ENCODE measurements around the gene CAPN14.

Gene CAPN14

DNA sequence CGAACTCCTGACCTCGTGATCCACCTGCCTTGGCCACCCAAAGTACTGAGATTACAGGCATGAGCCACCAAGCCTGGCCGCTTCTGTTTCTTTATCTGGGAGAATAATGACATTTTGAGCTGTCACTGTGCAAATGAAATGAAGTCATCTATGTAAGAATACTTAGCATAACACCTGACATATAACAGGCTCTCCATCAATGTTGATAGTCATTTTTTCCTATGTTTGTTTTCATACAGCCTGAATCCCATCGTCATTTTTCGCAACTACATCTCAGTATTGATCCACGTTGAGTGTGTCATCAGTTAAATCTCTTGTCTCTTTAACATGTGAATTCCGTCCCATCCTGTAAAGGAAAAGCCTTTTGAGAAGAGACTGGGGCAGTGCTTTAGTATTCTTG is 6.4 kb upstream of the CAPN14 start:
- DNase-seq = no peak

- no peak for DNase-seq
Observed at GRCh38 chr2:31223026-31223425, 5.7 kb upstream of the CAPN14 start.

DNA sequence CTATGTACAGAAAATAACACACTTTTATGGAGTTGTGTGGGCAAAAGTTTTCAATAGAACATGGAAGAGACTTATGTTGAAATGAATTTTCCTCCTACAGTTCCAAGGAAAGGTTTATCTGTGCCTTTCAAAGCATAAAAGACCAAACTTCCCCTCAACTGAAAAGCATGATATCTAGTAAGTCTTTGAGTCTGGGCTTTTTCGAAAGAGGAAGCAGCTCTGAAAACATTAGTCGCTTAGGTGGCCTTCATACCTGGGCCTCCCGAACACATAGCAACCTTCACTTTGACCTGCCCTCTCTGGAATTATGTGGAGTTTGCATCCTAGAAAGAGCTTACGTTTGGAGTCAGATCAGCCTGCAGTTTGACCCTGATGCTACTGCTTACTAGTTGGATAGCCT is 4.8 kb upstream of the CAPN14 start:
- no peak for DNase-seq

DNA sequence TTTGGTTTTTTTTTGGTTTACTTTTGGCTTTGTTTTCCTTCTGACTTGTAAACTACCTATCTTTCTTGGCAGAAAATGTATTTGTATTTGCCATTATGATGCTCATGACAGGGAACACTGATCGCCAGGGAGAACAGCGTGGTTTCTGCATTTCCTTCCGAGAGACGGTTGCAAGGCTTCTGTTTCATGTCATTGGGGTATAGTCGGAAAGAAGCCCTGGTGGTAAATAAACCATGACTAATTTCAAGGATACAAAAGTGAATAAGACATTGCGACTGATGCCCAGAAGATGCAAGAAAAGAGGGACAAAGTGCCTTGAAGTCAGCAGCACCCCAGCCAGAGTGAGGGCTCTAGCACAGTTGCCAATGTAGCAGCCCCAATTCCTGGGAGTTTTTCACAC is 4.2 kb upstream of the CAPN14 start:
- no peak for DNase-seq

GRCh38 chr2:31219131-31219969 is 2.0 kb upstream of the CAPN14 start:
- no peak for DNase-seq

- DNase-seq = no peak
Observed at GRCh38 chr2:31216734-31217133, 581 bp downstream of the CAPN14 start.

DNA sequence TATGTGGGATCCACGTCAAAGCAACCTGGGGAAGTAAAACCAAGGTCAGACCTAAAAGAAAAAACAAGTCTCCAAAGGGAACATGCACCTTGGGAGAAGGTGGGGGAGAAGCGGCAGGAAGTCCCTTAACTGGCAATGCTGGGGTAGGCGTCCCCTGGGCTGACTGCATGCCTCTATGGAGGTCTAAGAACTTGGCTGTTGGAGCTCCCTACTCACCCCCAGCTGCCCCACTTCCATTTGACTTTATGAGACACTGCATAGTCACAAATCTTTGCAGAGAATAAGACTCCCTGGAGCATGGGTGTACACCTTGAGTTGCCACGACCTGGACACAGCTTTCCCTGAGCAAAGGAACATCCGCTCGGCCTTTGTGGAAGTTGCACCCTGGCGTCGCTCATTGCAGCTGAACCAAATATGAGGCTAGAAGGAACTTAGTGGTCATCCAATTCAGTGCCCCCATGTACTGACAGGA is 2.8 kb downstream of the CAPN14 start:
- DNase-seq = no peak

GRCh38 chr2:31213601-31214443 is 3.5 kb downstream of the CAPN14 start:
- no peak for DNase-seq

- no peak for DNase-seq
Observed at GRCh38 chr2:31212659-31213600, 4.4 kb downstream of the CAPN14 start.

DNA sequence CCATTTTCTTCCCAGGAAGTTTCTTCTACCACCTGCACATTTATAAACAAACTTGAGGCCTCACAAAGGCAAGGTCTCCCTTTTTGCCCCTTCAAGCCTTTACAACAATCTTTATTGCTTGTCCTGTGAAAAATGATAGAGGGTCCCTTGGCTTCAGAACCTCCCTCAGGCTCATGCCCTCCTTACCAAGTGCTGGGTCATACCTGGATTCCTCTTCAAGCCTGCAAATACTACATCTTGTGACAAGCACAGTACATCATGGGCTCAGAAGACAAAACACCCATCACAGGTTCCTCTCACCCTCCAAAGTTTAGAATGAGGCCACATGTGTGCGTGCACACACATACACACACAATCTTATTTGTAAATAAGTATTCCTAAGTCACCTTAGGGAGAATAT is 9.1 kb downstream of the CAPN14 start:
- no peak for DNase-seq

DNA sequence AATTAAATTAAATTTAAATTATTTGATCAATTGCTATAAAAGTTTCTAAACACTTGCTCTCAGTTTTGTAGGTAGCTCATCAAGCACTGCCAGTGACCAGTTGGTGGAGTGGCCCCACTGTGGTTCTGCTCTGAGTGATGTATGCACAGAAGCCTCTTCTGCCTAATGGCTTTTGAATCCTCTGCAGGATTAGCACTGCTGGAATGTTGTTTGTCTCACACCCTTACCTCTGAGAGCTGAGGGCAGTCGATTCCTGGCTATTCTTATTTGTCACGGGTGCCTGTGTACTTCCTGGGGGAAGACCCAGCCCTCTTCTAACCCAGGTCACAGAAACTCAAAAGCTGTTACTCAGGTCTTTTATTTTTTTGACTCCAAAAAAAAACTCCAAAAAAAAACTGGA is 9.5 kb downstream of the CAPN14 start:
- no peak for DNase-seq

GRCh38 chr2:31205613-31206012 is 11.7 kb downstream of the CAPN14 start:
- no peak for DNase-seq

- no peak for DNase-seq
Observed at GRCh38 chr2:31205186-31205585, 12.1 kb downstream of the CAPN14 start.

DNA sequence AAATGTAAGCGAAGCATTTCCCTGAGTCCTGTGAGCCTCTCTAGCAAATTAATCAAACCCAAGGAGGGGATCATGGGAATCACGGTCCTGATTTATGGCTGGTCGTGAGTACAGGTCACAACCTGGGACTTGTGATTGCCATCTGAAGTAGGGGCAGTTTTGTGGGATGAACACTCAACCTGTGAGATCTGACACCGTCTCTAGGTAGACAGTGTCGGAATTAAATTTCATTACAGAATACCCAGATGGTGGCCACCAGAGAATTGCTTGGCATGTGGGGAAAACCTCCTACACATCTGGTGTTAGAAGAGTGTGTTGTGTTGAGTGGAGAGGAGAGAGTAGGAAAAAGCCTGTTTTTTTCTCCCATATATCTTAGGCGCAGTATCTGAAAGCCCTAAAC is 12.5 kb downstream of the CAPN14 start:
- no peak for DNase-seq

DNA sequence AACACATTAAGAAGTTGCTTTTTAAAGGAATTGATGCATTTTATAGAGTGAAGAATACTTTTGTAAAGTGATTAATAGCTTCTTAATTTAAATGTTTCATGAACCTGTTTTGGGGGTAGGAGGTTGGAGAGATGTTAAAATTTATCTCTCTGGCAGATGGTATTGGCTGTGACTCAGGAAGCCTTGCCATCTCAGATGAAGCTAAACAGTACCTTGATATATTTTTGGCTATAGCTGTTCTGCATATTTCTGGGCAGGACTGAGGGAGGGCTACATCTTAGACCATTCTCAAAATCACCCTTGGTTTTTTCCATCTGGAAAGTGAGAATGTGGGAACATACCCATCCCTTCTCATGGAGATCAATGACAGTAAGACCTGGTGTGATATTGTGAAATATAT is 13.4 kb downstream of the CAPN14 start:
- no peak for DNase-seq

GRCh38 chr2:31202833-31203232 is 14.5 kb downstream of the CAPN14 start:
- DNase-seq = no peak

DNA sequence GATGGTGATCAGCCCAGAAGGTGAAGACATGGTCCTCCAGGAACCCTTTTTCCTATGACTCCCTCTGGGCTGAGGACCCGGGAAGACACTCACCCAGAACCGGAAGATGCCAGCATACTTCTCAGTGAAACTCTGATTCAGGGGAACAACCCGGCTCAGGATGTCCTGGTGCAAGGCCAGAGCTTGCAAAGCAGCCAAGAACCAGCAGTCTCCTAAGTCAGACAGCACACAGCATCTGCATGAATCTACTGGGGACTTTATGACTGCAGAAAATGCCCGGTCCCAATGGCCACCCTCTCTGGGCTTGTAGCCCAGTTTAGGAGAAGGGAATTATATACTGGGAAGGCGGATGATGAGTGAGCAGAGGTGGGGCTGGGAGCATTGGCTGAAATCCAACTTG is 15.3 kb downstream of the CAPN14 start:
- DNase-seq = no peak

DNA sequence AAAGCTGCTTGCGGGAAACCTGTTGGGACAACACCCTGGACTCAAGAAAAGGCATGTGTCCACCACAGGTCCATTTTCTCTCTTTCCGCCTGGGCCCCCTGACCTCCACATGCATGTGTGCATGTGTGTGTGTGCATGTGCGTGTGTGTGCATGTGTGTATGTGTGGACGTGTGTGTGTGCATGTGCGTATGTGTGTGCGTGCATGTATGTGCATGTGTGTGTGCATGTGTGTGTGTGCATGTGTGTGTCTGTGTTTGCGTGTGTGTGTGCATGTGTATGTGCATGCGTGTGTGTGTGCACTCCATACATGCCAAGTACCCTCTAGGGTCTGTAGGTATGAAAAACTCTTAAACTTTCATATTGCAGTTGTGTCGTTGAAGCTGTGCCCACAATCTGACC is 16.3 kb downstream of the CAPN14 start:
- no peak for DNase-seq

GRCh38 chr2:31199206-31199605 is 18.1 kb downstream of the CAPN14 start:
- DNase-seq = no peak

- DNase-seq = no peak
Observed at GRCh38 chr2:31197669-31198068, 19.6 kb downstream of the CAPN14 start.

- no peak for DNase-seq
Observed at GRCh38 chr2:31197166-31197565, 20.1 kb downstream of the CAPN14 start.

DNA sequence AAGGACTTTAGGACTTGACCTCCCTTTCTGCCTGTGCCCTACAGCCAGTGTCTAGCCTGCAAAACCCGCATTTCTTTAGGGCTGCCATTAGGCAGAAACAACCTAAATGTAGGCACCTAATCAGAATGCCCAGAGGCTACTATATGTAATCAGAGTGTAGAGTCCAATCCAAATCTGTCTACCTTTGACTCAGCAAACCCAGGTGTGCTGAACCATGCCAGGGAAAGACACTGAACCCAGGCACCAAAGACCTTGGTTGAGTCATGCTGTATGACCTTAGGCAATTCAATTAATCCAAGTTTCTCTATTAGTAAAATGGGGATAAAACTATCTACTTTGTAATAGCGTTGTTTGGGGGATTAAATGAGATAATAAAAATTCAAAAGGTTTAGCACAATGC is 20.7 kb downstream of the CAPN14 start:
- no peak for DNase-seq

GRCh38 chr2:31193806-31194205 is 23.5 kb downstream of the CAPN14 start:
- DNase-seq = no peak

Data from NCI-H446 treated with DMSO at 0.1 percent for 48 hours (cell line).